H9 (cell line): ENCODE measurements around the gene WT1. TPM values are rescaled to one million over a fixed set of nuclear protein-coding genes. Genes with fewer than 3 reads are reported as not detected.

Experiments
- DNase-seq: peaks from one replicate; pipeline ENCODE4 v3.0.0-alpha.2; 2017
- H2AFZ ChIP-seq: one replicate; pipeline ENCODE4 v1.6.1; 2013; ENCODE audit warnings: mild to moderate bottlenecking, low read length, control low read depth, moderate library complexity
- H2AK5ac ChIP-seq: 2 replicates; pipeline ENCODE4 v1.6.1; 2013; ENCODE audit warnings: low read length, control low read depth, mixed read lengths; ENCODE audit not compliant: insufficient read length
- H2BK120ac ChIP-seq: one replicate; pipeline ENCODE4 v1.6.1; 2013; ENCODE audit warnings: low read depth, mild to moderate bottlenecking, low read length, control low read depth, inconsistent platforms; ENCODE audit not compliant: poor library complexity, severe bottlenecking
- H2BK12ac ChIP-seq: 2 replicates; pipeline ENCODE4 v1.6.1; 2013; ENCODE audit warnings: low read length, control low read depth, mixed read lengths, low read depth; ENCODE audit not compliant: insufficient read length
- H2BK15ac ChIP-seq: 2 replicates; pipeline ENCODE4 v1.6.1; 2013; ENCODE audit warnings: low read depth, low read length, control low read depth
- H2BK20ac ChIP-seq: one replicate; pipeline ENCODE4 v1.6.1; 2013; ENCODE audit warnings: low read depth, mild to moderate bottlenecking, low read length, control low read depth, inconsistent platforms; ENCODE audit not compliant: poor library complexity, severe bottlenecking
- H2BK5ac ChIP-seq: 2 replicates; pipeline ENCODE4 v1.6.1; 2013; ENCODE audit warnings: low read length, control low read depth, mixed read lengths; ENCODE audit not compliant: insufficient read length
- H3K14ac ChIP-seq: 2 replicates; pipeline ENCODE4 v1.6.1; 2013; ENCODE audit warnings: low read length, control low read depth; ENCODE audit not compliant: insufficient read depth
- H3K18ac ChIP-seq: 2 replicates; pipeline ENCODE4 v1.6.1; 2013; ENCODE audit warnings: low read depth, mild to moderate bottlenecking, mixed read lengths, low read length, control low read depth; ENCODE audit not compliant: insufficient read length
- H3K23ac ChIP-seq: 2 replicates; pipeline ENCODE4 v1.6.1; 2013; ENCODE audit warnings: low read length, control low read depth, mixed read lengths, low read depth; ENCODE audit not compliant: insufficient read length
- H3K23me2 ChIP-seq: 2 replicates; pipeline ENCODE4 v1.6.1; 2013; ENCODE audit warnings: low read depth, mild to moderate bottlenecking, mixed read lengths, low read length, control low read depth; ENCODE audit not compliant: insufficient read length, poor library complexity, severe bottlenecking
- H3K27ac ChIP-seq: 2 replicates; pipeline ENCODE4 v1.5.1; 2013; ENCODE audit warnings: low read length, control low read depth, mixed read lengths, low read depth; ENCODE audit not compliant: insufficient read length
- H3K27me3 ChIP-seq: 2 replicates; pipeline ENCODE4 v1.6.1; 2013; ENCODE audit warnings: low read length, control low read depth, inconsistent platforms; ENCODE audit not compliant: insufficient read depth
- H3K4ac ChIP-seq: 2 replicates; pipeline ENCODE4 v1.6.1; 2013; ENCODE audit warnings: low read depth, mild to moderate bottlenecking, control low read depth, inconsistent platforms, low read length, moderate library complexity
- H3K4me1 ChIP-seq: 2 replicates; pipeline ENCODE4 v1.6.1; 2013; ENCODE audit warnings: low read length, control low read depth, inconsistent platforms; ENCODE audit not compliant: insufficient read depth
- H3K4me2 ChIP-seq: 2 replicates; pipeline ENCODE4 v1.6.1; 2013; ENCODE audit warnings: low read length, control low read depth, mixed read lengths; ENCODE audit not compliant: insufficient read length, insufficient read depth
- H3K56ac ChIP-seq: 2 replicates; pipeline ENCODE4 v1.6.1; 2013; ENCODE audit warnings: low read depth, mild to moderate bottlenecking, mixed read lengths, low read length, control low read depth; ENCODE audit not compliant: insufficient read length
- H3K79me1 ChIP-seq: 2 replicates; pipeline ENCODE4 v1.6.1; 2013; ENCODE audit warnings: low read depth, mild to moderate bottlenecking, moderate library complexity, low read length, control low read depth, inconsistent platforms; ENCODE audit not compliant: insufficient read depth, poor library complexity, severe bottlenecking
- H3K79me2 ChIP-seq: 2 replicates; pipeline ENCODE4 v1.6.1; 2013; ENCODE audit warnings: low read length, control low read depth, inconsistent platforms; ENCODE audit not compliant: insufficient read depth
- H3K9ac ChIP-seq: 2 replicates; pipeline ENCODE4 v1.6.1; 2013; ENCODE audit warnings: low read length, control low read depth, mixed read lengths; ENCODE audit not compliant: insufficient read length; ENCODE audit errors: extremely low read depth
- H3K9me3 ChIP-seq: one replicate; pipeline ENCODE4 v1.6.1; 2013; ENCODE audit warnings: low read depth, low read length, inconsistent platforms; ENCODE audit not compliant: control insufficient read depth
- H3T11ph ChIP-seq: one replicate; pipeline ENCODE4 v1.6.1; 2013; ENCODE audit warnings: mild to moderate bottlenecking, low read length, control low read depth, inconsistent platforms
- H4K20me1 ChIP-seq: one replicate; pipeline ENCODE4 v1.6.1; 2013; ENCODE audit not compliant: control insufficient read depth, insufficient read length, insufficient read depth
- H4K5ac ChIP-seq: 2 replicates; pipeline ENCODE4 v1.6.1; 2013; ENCODE audit warnings: low read depth, mild to moderate bottlenecking, mixed read lengths, low read length, control low read depth; ENCODE audit not compliant: insufficient read length
- H4K8ac ChIP-seq: replicated peaks from 2 replicates; pipeline ENCODE4 v1.6.1; 2013; ENCODE audit warnings: low read length, control low read depth, mixed read lengths, low read depth; ENCODE audit not compliant: insufficient read length
- H4K91ac ChIP-seq: 2 replicates; pipeline ENCODE4 v1.6.1; 2013; ENCODE audit warnings: low read depth, mild to moderate bottlenecking, moderate library complexity, mixed read lengths, low read length, control low read depth; ENCODE audit not compliant: insufficient read length
- H3K27ac Mint-ChIP-seq, 3 experiments: 2 replicates in 2 of 3; 3 replicates in 1 of 3; pipeline ENCODE4 v1.8.0; 2020 to 2021; ENCODE audit warnings: mixed read lengths in 3 of 3, mild to moderate bottlenecking in 1 of 3, moderate library complexity in 1 of 3
- H3K27me3 Mint-ChIP-seq: 2 replicates; pipeline ENCODE4 v1.8.0; 2021; ENCODE audit warnings: low read depth, mild to moderate bottlenecking, moderate library complexity, mixed read lengths
- H3K36me3 Mint-ChIP-seq, 3 experiments: 2 replicates in 2 of 3; 3 replicates in 1 of 3; pipeline ENCODE4 v1.8.0; 2020 to 2021; ENCODE audit warnings: low read depth in 3 of 3, mixed read lengths in 3 of 3; ENCODE audit not compliant: insufficient read depth in 1 of 3
- H3K4me1 Mint-ChIP-seq, 2 experiments: 2 replicates each; pipeline ENCODE4 v1.8.0; 2020; ENCODE audit warnings: mixed read lengths in 2 of 2
- H3K4me3 Mint-ChIP-seq, 2 experiments: 2 replicates in 1 of 2; 3 replicates in 1 of 2; pipeline ENCODE4 v1.8.0; 2020 to 2021; ENCODE audit warnings: mild to moderate bottlenecking in 2 of 2, mixed read lengths in 2 of 2, moderate library complexity in 1 of 2
- H3K9me3 Mint-ChIP-seq, 2 experiments: 2 replicates in 1 of 2; 3 replicates in 1 of 2; pipeline ENCODE4 v1.8.0; 2020; ENCODE audit warnings: mild to moderate bottlenecking in 2 of 2, mixed read lengths in 2 of 2, moderate library complexity in 1 of 2
- WGBS: extraction: QIAGEN DNeasy Blood & Tissue Kit; methylation state at CpG from one replicate; pipeline ENCODE4 v1.1.7; 2013; ENCODE audit warnings: missing lambda C conversion rate, low lambda C conversion rate, mixed read lengths; ENCODE audit not compliant: insufficient read length; ENCODE audit errors: extremely low coverage; 5-methylcytosine and 5-hydroxymethylcytosine counted together
- total RNA-seq: library from RNA; stranded (reverse); gene quantifications from 2 replicates; pipeline ENCODE4 v1.2.1, GENCODE V29; 2021
- TF ChIP-seq, protein P1 (sequence below): fragments of 200-600 bp; sonication (generic); conservative IDR thresholded peaks from 3 replicates; pipeline ENCODE4 v1.8.0; 2021; ENCODE audit warnings: antibody characterized with exemption, mild to moderate bottlenecking

The WT1 gene
- total RNA-seq, 1 experiment from 2014 or later = 0.20 TPM

DNA sequence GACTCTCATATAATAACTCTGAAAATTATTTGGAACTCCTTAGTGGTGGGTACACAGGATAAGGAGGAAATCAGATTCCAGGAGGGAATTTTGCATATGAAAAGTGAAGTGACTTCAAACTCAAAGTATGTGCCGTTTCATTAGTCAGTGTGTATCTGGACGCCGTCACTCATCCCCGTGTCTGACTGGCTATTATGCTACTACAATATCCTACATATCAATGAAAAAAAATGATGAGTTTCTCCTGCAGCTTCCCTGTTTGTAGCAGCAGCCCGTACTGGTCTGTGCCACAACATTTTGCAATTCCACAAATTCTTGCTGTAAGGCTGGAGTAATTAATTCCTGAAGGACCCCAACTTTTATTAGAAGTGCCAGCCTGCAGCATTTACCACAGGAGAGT is 16.5 kb downstream of the WT1 start:
- no peak overlapping the region for H2BK5ac ChIP-seq
- no peak overlapping the region for H3K9ac ChIP-seq
- H3K9me3 ChIP-seq = no peaks in the 10 kb centered on the region
- no peak for DNase-seq
- no peaks in the 10 kb centered on the region for H3K79me1 ChIP-seq
- no peak overlapping the region for H3K18ac ChIP-seq
- H3K4me2 ChIP-seq = no peak overlapping the region
- Mint-ChIP-seq H3K27me3 (peaks cover 30% of the 10 kb centered on the region), H3K9me3 (no peaks in the 10 kb centered on the region), H3K4me3 (no peak overlapping the region), H3K27ac (no peak overlapping the region), H3K4me1 (peaks cover 15 to 21% of the 10 kb centered on the region in 2 experiments), H3K36me3 (no peaks in the 10 kb centered on the region; a peak in 1 of 7 replicates)
- no peak overlapping the region for H3K23ac ChIP-seq
- H2BK20ac ChIP-seq = no peak overlapping the region
- no peaks in the 10 kb centered on the region for H3K79me2 ChIP-seq
- no peak overlapping the region for H2AFZ ChIP-seq
- no peak overlapping the region for H2BK15ac ChIP-seq
- TF ChIP-seq, protein P1, sequence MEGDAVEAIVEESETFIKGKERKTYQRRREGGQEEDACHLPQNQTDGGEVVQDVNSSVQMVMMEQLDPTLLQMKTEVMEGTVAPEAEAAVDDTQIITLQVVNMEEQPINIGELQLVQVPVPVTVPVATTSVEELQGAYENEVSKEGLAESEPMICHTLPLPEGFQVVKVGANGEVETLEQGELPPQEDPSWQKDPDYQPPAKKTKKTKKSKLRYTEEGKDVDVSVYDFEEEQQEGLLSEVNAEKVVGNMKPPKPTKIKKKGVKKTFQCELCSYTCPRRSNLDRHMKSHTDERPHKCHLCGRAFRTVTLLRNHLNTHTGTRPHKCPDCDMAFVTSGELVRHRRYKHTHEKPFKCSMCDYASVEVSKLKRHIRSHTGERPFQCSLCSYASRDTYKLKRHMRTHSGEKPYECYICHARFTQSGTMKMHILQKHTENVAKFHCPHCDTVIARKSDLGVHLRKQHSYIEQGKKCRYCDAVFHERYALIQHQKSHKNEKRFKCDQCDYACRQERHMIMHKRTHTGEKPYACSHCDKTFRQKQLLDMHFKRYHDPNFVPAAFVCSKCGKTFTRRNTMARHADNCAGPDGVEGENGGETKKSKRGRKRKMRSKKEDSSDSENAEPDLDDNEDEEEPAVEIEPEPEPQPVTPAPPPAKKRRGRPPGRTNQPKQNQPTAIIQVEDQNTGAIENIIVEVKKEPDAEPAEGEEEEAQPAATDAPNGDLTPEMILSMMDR = no peak
- H4K91ac ChIP-seq = no peak overlapping the region
- no peaks in the 10 kb centered on the region for H3K23me2 ChIP-seq
- no CpG with 5 or more reads among the region's 5 CpGs for WGBS
- no peak overlapping the region for H3T11ph ChIP-seq
- H3K4ac ChIP-seq = no peak overlapping the region
- no peaks in the 10 kb centered on the region for H3K4me1 ChIP-seq
- H2AK5ac ChIP-seq = no peak overlapping the region
- no peak overlapping the region for H3K14ac ChIP-seq
- no peak overlapping the region for H3K56ac ChIP-seq
- no peak overlapping the region for H2BK120ac ChIP-seq
- H4K20me1 ChIP-seq = no peaks in the 10 kb centered on the region
- H3K27me3 ChIP-seq = peaks cover 4% of the 10 kb centered on the region; the same call in 1 of the 2 replicates
- no peak overlapping the region for H4K5ac ChIP-seq
- no peak overlapping the region for H4K8ac ChIP-seq
- no peak overlapping the region for H3K27ac ChIP-seq
- no peak overlapping the region for H2BK12ac ChIP-seq
